NCI-H1694 (cell line): Measurements from ENCODE around the gene RAB11FIP4.

Source experiments
- DNase-seq: peaks from one replicate; lab custom pipeline; 2025; lab: John Stamatoyannopoulos, UW

RAB11FIP4 gene

GRCh38 chr17:31499771-31500554, 108.5 kb downstream of the RAB11FIP4 start:
- no peak for DNase-seq

- no peak for DNase-seq
Observed at GRCh38 chr17:31506517-31506916, 115.0 kb downstream of the RAB11FIP4 start.

- no peak for DNase-seq
Observed at GRCh38 chr17:31508288-31509094, 117.0 kb downstream of the RAB11FIP4 start.

GRCh38 chr17:31509095-31509804, 117.8 kb downstream of the RAB11FIP4 start:
- DNase-seq: no peak

GRCh38 chr17:31509805-31510177, 118.3 kb downstream of the RAB11FIP4 start:
- DNase-seq: no peak

GRCh38 chr17:31510308-31511194, 119.1 kb downstream of the RAB11FIP4 start:
- DNase-seq: no peak

GRCh38 chr17:31511195-31511578, 119.7 kb downstream of the RAB11FIP4 start:
- DNase-seq: no peak

GRCh38 chr17:31511580-31511979, 120.1 kb downstream of the RAB11FIP4 start:
- no peak for DNase-seq

- no peak for DNase-seq
Observed at GRCh38 chr17:31512104-31512740, 120.7 kb downstream of the RAB11FIP4 start.

- DNase-seq: no peak
Observed at GRCh38 chr17:31512796-31513195, 121.3 kb downstream of the RAB11FIP4 start.

- no peak for DNase-seq
Observed at GRCh38 chr17:31513731-31514427, 122.4 kb downstream of the RAB11FIP4 start.

GRCh38 chr17:31515267-31515666, 123.8 kb downstream of the RAB11FIP4 start:
- DNase-seq: peak; percentile 89

GRCh38 chr17:31517524-31517923, 126.0 kb downstream of the RAB11FIP4 start:
- DNase-seq: no peak

GRCh38 chr17:31518478-31518877, 127.0 kb downstream of the RAB11FIP4 start:
- no peak for DNase-seq

GRCh38 chr17:31521632-31522283, 130.3 kb downstream of the RAB11FIP4 start:
- DNase-seq: no peak

GRCh38 chr17:31522284-31522931, 130.9 kb downstream of the RAB11FIP4 start:
- DNase-seq: no peak

- no peak for DNase-seq
Observed at GRCh38 chr17:31522987-31523495, 131.6 kb downstream of the RAB11FIP4 start.

GRCh38 chr17:31523862-31524730, 132.6 kb downstream of the RAB11FIP4 start:
- DNase-seq: no peak
